Keratinocyte (primary cell): Measurements from ENCODE around the gene ODF4. TPM values are rescaled to one million over a fixed set of nuclear protein-coding genes. Genes with fewer than 3 reads are reported as not detected.

ENCODE experiments used
- DNase-seq: peaks from one replicate; pipeline ENCODE4 v3.0.0-alpha.2; 2011; ENCODE audit warnings: low read depth, missing footprints, low spot score
- FAIRE-seq: peaks from 2 replicates; lab custom pipeline; 2011; peaks lifted over from hg19 to GRCh38; lab: Jason Lieb, UNC
- H2AFZ ChIP-seq: 2 replicates; pipeline ENCODE4 v1.6.0; 2012; ENCODE audit warnings: low read length, control low read depth, inconsistent platforms; ENCODE audit not compliant: control insufficient read depth
- H3K27ac ChIP-seq: 2 replicates; pipeline ENCODE4 v1.5.1; 2011; ENCODE audit warnings: low read length; ENCODE audit not compliant: control insufficient read depth, insufficient read depth
- H3K27me3 ChIP-seq: 3 replicates; pipeline ENCODE4 v1.6.0; 2011; ENCODE audit warnings: low read length; ENCODE audit not compliant: control insufficient read depth, insufficient read depth; ENCODE audit errors: extremely low read depth
- H3K36me3 ChIP-seq, 2 experiments: 2 replicates in 1 of 2; 3 replicates in 1 of 2; pipeline ENCODE4 v1.5.1; 2011; ENCODE audit warnings: low read length in 2 of 2, mild to moderate bottlenecking in 1 of 2; ENCODE audit not compliant: control insufficient read depth in 2 of 2, insufficient read depth in 2 of 2; ENCODE audit errors: extremely low read depth in 1 of 2
- H3K4me1 ChIP-seq: 3 replicates; pipeline ENCODE4 v1.5.1; 2011; ENCODE audit warnings: low read length; ENCODE audit not compliant: control insufficient read depth, insufficient read depth; ENCODE audit errors: extremely low read depth
- H3K4me2 ChIP-seq: 3 replicates; pipeline ENCODE4 v1.6.0; 2011; ENCODE audit warnings: low read depth, low read length; ENCODE audit not compliant: control insufficient read depth, insufficient read depth; ENCODE audit errors: extremely low read depth
- H3K4me3 ChIP-seq, 3 experiments: fragments of 200-600 bp in 1 of 3; sonication (generic) in 1 of 3; 2 replicates in 2 of 3; 3 replicates in 1 of 3; pipeline ENCODE4 v1.5.1; 2011 to 2016; ENCODE audit warnings: low read length in 3 of 3, mild to moderate bottlenecking in 3 of 3, control low read depth in 2 of 3, inconsistent platforms in 1 of 3, low read depth in 1 of 3, mixed read lengths in 1 of 3, mixed run types in 1 of 3, moderate library complexity in 1 of 3; ENCODE audit not compliant: control insufficient read depth in 2 of 3, insufficient read depth in 2 of 3; ENCODE audit errors: extremely low read depth in 1 of 3
- H3K79me2 ChIP-seq: 2 replicates; pipeline ENCODE4 v1.6.0; 2012; ENCODE audit warnings: low read length; ENCODE audit not compliant: control insufficient read depth, insufficient read depth
- H3K9ac ChIP-seq: 3 replicates; pipeline ENCODE4 v1.6.0; 2011; ENCODE audit warnings: low read length; ENCODE audit not compliant: control insufficient read depth, insufficient read depth; ENCODE audit errors: extremely low read depth
- H3K9me1 ChIP-seq: 3 replicates; pipeline ENCODE4 v1.6.0; 2011; ENCODE audit warnings: low read length; ENCODE audit not compliant: control insufficient read depth, insufficient read depth; ENCODE audit errors: extremely low read depth
- H3K9me3 ChIP-seq: 2 replicates; pipeline ENCODE4 v1.5.1; 2012; ENCODE audit warnings: low read depth, low read length; ENCODE audit not compliant: control insufficient read depth
- H4K20me1 ChIP-seq: 3 replicates; pipeline ENCODE4 v1.6.0; 2011; ENCODE audit warnings: low read length; ENCODE audit not compliant: control insufficient read depth, insufficient read depth; ENCODE audit errors: extremely low read depth
- CTCF ChIP-seq, 3 experiments: IDR thresholded peaks in 1 of 3; conservative IDR thresholded peaks in 1 of 3; optimal IDR thresholded peaks in 1 of 3; 2 replicates in 2 of 3; 3 replicates in 1 of 3; pipeline versions ENCODE3 to v1.5.1; 2011; ENCODE audit warnings: low read length in 3 of 3, mild to moderate bottlenecking in 3 of 3, moderate library complexity in 2 of 3, control low read depth in 1 of 3, inconsistent platforms in 1 of 3; ENCODE audit not compliant: insufficient read depth in 2 of 3; ENCODE audit errors: extremely low read depth in 1 of 3
- EZH2 ChIP-seq: IDR thresholded peaks from one replicate; pipeline ENCODE4 v1.6.1; 2012; ENCODE audit warnings: inconsistent platforms, mild to moderate bottlenecking, low read length, moderate library complexity
- dilution Hi-C: fragments of 300-500 bp; cut with MboI; formaldehyde crosslinking; loops from one replicate; pipeline ENCODE4 v1.7.0; 2020; ENCODE audit warnings: low sequenced_read_pairs; ENCODE audit not compliant: extremely low pct_ligation_motif_present
- polyA plus RNA-seq, 5 experiments: library from polyadenylated mRNA; depleted of rRNA in 3 of 5; stranded (reverse) in 3 of 5; stranded (forward) in 1 of 5; unstranded in 1 of 5; fragments of >200 nt; gene quantifications; 1 replicate in 1 of 5; 2 replicates in 3 of 5; 3 replicates in 1 of 5; pipeline versions ENCODE4 v1.2.1 to v1.2.3, GENCODE V29; 2011 to 2012; ENCODE audit warnings: missing spikeins in 2 of 5, low read depth in 1 of 5, low replicate concordance in 1 of 5

ODF4 gene
- polyA plus RNA-seq, 1 donor (not counting 4 experiments of a cell fraction or from before 2014, with no cell fraction given), result not detected

- H3K4me3 ChIP-seq, result peak overlapping the region in 1 of 3 experiments; percentile 20
Measured at GRCh38 chr17:8327303-8327649, 12.4 kb upstream of the ODF4 start.

GRCh38 chr17:8332128-8332527 lies 7.5 kb upstream of the ODF4 start:
- no peak overlapping the region for H3K9ac ChIP-seq
- no peaks in the 10 kb centered on the region for H3K4me1 ChIP-seq
- no peak overlapping the region for H2AFZ ChIP-seq
- no peak overlapping the region for H3K27ac ChIP-seq
- no peak overlapping the region for H3K4me3 ChIP-seq
- no peak overlapping the region for H3K4me2 ChIP-seq
- FAIRE-seq, result no peak
- DNase-seq, result no peak
- H3K36me3 ChIP-seq, result no peaks in the 10 kb centered on the region
- H3K79me2 ChIP-seq, result no peaks in the 10 kb centered on the region
- no peaks in the 10 kb centered on the region for H4K20me1 ChIP-seq
- H3K9me3 ChIP-seq, result no peaks in the 10 kb centered on the region
- H3K27me3 ChIP-seq, result peaks cover 12% of the 10 kb centered on the region
- no peak for TF ChIP-seq CTCF (optimal IDR thresholded peaks at IDR 0.05 in 1 of 3, IDR thresholded peaks at IDR 0.05 in 1 of 3, conservative IDR thresholded peaks at IDR 0.05 in 1 of 3; ENCODE audit: extremely low read depth in 1 of 3, insufficient read depth in 2 of 3, low read length in 3 of 3)
- H3K9me1 ChIP-seq, result no peaks in the 10 kb centered on the region
- dilution Hi-C loops, result no loop called here

More at GRCh38 chr17:8327303-8327649, 12.4 kb upstream of the ODF4 start:
- Histone ChIP-seq H3K4me2 (peak overlapping the region; percentile 66), H4K20me1 (no peaks in the 10 kb centered on the region), H3K9me3 (no peaks in the 10 kb centered on the region), H2AFZ (peak overlapping the region; percentile 76), H3K27me3 (peaks cover 36% of the 10 kb centered on the region), H3K36me3 (no peaks in the 10 kb centered on the region), H3K79me2 (no peaks in the 10 kb centered on the region), H3K27ac (no peak overlapping the region), H3K9me1 (no peaks in the 10 kb centered on the region), H3K4me1 (peaks cover 3% of the 10 kb centered on the region), H3K9ac (no peak overlapping the region)
- TF ChIP-seq CTCF (optimal IDR thresholded peaks at IDR 0.05 in 1 of 3, IDR thresholded peaks at IDR 0.05 in 1 of 3, conservative IDR thresholded peaks at IDR 0.05 in 1 of 3; ENCODE audit: extremely low read depth in 1 of 3, insufficient read depth in 2 of 3, low read length in 3 of 3), result no peak
- TF ChIP-seq EZH2, result no peak
- FAIRE-seq (no peak), DNase-seq (no peak)
- dilution Hi-C loops, result no loop called here
